Bronchial epithelial cell (primary cell): Measurements from ENCODE around the gene SCRG1. TPM values are rescaled to one million over a fixed set of nuclear protein-coding genes. Genes with fewer than 3 reads are reported as not detected.
A peak's percentile ranks its signal among the peaks of the same experiment; 100 is the strongest.

Experiments
- DNase-seq: peaks from one replicate; pipeline ENCODE4 v3.0.0-alpha.2; 2010; ENCODE audit warnings: low read depth
- FAIRE-seq: peaks from 2 replicates; lab custom pipeline; 2011; peaks lifted over from hg19 to GRCh38; lab: Jason Lieb, UNC
- H3K27me3 ChIP-seq: 2 replicates; pipeline ENCODE4 v1.5.1; 2011; ENCODE audit warnings: low read length; ENCODE audit not compliant: control insufficient read depth, insufficient read depth
- H3K36me3 ChIP-seq: 2 replicates; pipeline ENCODE4 v1.5.1; 2011; ENCODE audit warnings: low read length; ENCODE audit not compliant: control insufficient read depth, insufficient read depth
- H3K4me3 ChIP-seq: 2 replicates; pipeline ENCODE4 v1.5.1; 2011; ENCODE audit warnings: mild to moderate bottlenecking, low read depth, low read length, control low read depth
- CTCF ChIP-seq: IDR thresholded peaks from 2 replicates; pipeline ENCODE4 v1.5.1; 2011; ENCODE audit warnings: mild to moderate bottlenecking, moderate library complexity, low read length, control low read depth, inconsistent platforms; ENCODE audit not compliant: insufficient read depth, severe bottlenecking
- total RNA-seq: library from RNA; depleted of rRNA; stranded (reverse); fragments of >200 nt; gene quantifications from 2 replicates; pipeline ENCODE4 v1.2.1, GENCODE V29; 2014

Gene SCRG1
- total RNA-seq, 1 donor from 2014 or later: not detected

- Histone ChIP-seq H3K4me3 (no peak overlapping the region), H3K36me3 (no peaks in the 10 kb centered on the region), H3K27me3 (no peaks in the 10 kb centered on the region)
- FAIRE-seq (no peak), DNase-seq (no peak)
- TF ChIP-seq CTCF: no peak
Measured at GRCh38 chr4:173440888-173441287, 42.0 kb upstream of the SCRG1 start.

- H3K36me3 ChIP-seq: no peaks in the 10 kb centered on the region
- DNase-seq: no peak
- TF ChIP-seq CTCF: no peak
- no peak for FAIRE-seq
- no peak overlapping the region for H3K4me3 ChIP-seq
- no peaks in the 10 kb centered on the region for H3K27me3 ChIP-seq
Measured at GRCh38 chr4:173436771-173437265, 37.9 kb upstream of the SCRG1 start.

GRCh38 chr4:173436149-173436579 lies 37.2 kb upstream of the SCRG1 start:
- FAIRE-seq (no peak), DNase-seq (peak; percentile 62)
- H3K27me3 ChIP-seq: no peaks in the 10 kb centered on the region
- no peak for TF ChIP-seq CTCF
- no peaks in the 10 kb centered on the region for H3K36me3 ChIP-seq
- H3K4me3 ChIP-seq: no peak overlapping the region

- H3K27me3 ChIP-seq: no peaks in the 10 kb centered on the region
- no peak for TF ChIP-seq CTCF
- DNase-seq: no peak
- H3K4me3 ChIP-seq: no peak overlapping the region
- no peak for FAIRE-seq
- H3K36me3 ChIP-seq: no peaks in the 10 kb centered on the region
Measured at GRCh38 chr4:173434231-173434630, 35.3 kb upstream of the SCRG1 start.

DNA sequence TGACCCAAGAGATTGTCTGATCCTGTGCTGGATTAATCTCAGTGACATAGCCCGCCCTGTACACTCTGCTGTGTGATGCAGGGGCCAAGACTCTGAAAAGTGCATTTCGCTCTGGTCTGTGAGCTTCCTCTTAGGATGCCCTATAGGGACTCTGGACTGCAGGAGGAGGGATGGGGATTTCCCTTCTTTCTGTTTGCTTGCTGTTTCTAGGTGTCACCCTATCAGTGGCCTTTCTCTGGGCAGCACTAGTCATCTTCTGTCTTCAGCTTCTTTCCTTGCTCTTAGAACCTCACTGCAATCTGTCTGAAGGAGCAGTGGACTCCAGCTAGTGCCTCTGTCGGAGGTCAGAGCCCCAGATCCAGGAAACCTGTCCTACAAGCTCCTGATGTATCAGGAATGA lies 34.5 kb upstream of the SCRG1 start:
- FAIRE-seq (no peak), DNase-seq (no peak)
- no peak overlapping the region for H3K4me3 ChIP-seq
- H3K27me3 ChIP-seq: no peaks in the 10 kb centered on the region
- H3K36me3 ChIP-seq: no peaks in the 10 kb centered on the region
- no peak for TF ChIP-seq CTCF

DNA sequence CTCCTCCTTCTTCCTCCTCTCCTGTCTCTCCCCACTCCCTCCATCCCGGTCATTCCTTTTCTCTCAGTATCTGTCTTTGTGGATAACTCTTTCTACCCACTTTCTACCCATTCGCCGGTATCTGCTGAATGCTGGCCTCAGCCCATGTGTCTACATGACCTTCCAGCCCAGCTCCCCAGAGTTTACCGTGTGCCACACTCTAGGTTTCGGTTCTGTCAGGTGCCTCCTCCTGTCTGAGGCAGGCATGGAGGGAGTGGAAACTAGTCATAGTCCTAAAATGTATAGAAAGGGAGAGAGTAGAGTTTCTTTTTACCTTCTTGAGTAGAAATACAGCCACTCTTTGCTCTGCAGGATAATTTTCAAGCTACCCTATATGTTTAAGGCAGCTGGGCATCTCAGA lies 33.5 kb upstream of the SCRG1 start:
- no peak for TF ChIP-seq CTCF
- DNase-seq (no peak), FAIRE-seq (no peak)
- Histone ChIP-seq H3K27me3 (no peaks in the 10 kb centered on the region), H3K36me3 (no peaks in the 10 kb centered on the region), H3K4me3 (no peak overlapping the region)
